GM19240 (cell line): ENCODE data around the gene PLEKHA1.
A peak's percentile ranks its signal among the peaks of the same experiment; 100 is the strongest.

Experiments
- DNase-seq: peaks from one replicate; pipeline ENCODE4 v3.0.0; 2011; ENCODE audit warnings: low spot score; ENCODE audit not compliant: insufficient read length

PLEKHA1 gene

DNA sequence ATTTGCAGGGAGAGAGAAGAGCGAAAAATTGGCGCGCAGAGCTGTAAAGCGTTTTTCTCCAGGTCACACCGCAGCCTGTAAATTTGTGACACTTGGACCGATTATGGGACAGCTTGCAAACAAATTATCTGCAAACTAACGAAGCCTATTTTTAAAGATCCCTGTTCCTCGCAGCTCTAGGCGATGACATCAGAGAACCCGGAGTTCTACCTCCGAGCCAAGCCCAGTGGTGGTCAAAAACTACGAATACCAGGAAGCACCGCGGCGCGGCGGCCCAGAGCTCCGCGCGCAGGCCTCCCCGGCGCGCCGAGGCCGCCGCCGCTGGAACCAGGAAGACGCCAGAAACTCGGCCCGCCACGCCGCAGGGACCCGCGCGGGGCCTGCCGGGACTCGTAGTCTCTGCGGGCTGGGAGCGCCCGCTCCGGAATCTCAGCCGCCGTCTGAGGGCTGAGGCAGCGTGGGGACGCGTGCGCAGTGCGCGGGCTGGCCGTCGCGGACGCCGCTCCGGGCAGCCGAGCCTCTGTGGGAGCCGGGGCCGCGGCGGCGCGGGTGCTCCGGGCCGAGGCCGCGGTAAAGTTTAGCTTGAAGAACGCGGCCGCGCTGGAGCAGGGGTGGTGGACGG is at the start of gene PLEKHA1:
Gene PLEKHA1 (plus strand): TSS at position 472 of the 622 bp plus-strand sequence. CDS start 18,493 bp downstream, outside the sequence.
- DNase-seq = peak; percentile 81

DNA sequence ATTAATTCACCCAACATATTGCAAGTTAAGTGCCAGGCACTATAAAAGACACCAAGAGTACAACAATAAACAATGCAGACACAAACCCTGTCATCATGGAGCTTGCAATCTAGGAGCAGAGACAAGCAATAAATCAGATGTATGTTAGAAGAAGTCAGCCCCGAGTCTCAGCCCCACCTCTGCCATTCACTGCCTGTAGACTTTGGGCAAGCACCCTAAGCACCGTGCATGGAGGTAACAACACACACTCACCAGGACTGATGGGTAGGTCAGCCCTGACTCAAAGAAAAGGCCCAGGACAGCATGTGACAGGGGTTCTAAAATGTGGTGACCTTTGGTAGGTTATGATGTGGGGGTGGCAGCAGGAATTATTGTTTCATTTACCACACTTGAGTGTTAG is 49.3 kb upstream of the PLEKHA1 start:
- DNase-seq = no peak

DNA sequence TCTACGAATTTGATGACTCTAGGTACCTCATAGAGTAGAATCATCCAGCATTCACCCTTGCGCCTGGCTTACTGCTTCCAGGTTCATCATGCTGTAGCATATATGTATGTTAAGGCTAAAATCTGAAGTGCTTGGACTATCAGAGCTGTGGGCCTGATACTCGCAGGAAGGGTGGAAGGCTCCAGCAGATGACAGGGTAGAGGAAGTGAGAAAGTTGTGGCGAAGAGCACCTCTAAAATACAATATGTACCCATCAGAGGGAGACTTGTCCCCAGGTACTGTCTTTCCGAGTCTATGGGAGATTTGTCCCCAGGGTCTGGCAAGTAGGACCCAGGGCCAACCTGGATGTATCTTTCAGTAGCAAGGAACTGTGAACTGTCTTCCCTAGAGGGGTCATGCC is 48.1 kb upstream of the PLEKHA1 start:
- no peak for DNase-seq

DNA sequence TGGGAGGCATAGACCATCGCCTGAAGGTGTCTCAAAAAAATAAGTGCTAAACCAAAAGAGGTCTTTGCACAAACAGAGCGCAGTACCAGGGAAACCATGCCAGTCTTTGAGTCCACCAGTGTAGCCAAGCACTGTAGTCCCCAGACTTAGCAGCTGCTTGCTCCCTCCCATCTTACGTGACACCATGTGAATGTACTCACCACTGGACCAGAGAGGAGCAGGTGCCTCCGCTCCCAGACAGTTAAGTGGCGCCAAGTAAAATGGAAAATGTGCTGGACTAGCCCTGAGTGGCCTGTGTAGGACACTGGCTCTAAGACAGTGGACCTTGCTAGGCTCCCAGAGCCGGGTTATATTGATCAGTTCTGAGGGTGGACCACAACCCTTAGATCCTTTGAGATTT is 47.7 kb upstream of the PLEKHA1 start:
- no peak for DNase-seq

DNA sequence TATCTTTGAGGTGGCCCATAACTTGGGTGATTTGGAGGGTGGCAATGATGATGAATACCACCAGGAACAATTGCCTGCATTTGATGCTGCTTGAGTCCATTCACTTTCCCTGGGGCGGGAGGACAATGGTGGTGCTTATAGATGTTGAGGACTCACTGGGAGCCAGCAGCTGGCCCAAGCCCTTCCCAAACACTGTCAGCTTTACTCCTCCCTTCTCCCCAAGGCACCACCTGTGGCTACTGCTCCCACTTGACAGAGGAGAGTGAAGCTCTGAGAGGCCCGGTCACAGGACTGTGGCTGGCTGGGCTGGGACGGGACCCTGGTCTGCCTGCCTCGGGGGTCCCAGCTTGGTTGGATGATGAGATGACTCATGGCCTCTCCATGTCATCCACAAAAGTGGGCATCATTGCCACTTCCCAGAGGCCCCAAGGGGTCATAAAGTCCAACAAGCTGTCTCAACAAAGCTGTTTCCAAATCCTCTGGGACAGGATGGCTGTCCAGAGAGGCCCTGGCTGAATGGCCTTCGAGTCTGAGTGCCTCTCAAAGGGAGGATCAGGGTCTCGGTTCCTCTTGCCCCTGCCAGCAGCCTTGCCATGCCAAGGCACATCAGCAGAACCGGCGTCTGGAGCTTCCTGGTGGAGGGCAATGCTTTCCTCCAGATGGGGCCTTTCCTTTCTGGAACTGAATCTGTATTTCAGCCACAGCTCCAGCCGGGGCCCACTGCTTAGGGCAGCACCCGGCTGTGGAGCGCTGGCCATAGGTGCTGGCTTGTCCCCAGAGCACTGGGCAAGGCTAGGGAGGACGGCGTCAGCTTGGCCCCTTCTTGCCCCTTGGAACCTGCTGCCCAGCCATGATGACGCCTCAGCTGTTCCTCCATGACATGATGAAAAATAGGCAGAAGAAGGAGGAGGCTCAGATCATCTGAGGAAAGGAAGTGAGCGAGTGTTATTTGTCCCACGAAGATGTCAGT is 47.0 kb upstream of the PLEKHA1 start:
- DNase-seq = no peak

DNA sequence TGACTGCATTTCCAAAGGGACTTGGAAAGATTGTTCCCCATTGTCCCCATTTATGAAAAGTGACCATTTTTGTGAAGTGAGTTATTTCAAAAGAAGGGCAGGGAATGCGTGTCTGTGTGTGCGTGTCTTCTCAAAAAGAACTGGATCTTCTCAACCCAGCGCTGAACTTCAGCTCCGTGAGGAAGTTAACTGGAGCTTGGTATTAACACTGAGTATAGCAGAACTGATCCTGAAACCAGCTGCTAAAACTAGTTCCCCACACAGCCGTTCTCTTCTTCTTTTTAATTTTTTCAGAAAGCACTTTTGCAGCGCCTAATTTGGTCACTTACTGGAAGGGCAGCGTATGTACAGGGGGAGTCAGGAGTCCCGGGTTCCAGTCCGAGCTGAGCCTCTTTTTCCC is 45.8 kb upstream of the PLEKHA1 start:
- DNase-seq = no peak

DNA sequence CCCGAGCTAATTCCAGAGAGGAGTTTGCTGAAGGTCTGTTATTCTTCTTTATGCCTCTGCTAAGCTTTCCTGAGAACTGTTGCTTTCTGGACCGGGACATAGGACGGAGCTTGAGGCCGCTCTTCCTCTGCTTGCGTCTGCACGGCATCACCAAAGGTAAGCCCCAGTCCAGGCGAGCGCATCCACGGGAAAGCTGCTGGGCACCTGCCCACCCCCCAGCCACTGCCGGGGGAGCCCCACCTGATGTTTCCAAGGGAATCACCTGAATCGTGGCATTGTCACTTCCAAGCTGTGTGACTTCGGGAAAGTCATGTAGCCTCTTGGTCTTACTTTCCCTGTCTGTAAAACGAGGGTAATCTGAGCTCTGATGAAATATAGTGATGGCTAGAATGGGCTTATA is 45.1 kb upstream of the PLEKHA1 start:
- DNase-seq = no peak

DNA sequence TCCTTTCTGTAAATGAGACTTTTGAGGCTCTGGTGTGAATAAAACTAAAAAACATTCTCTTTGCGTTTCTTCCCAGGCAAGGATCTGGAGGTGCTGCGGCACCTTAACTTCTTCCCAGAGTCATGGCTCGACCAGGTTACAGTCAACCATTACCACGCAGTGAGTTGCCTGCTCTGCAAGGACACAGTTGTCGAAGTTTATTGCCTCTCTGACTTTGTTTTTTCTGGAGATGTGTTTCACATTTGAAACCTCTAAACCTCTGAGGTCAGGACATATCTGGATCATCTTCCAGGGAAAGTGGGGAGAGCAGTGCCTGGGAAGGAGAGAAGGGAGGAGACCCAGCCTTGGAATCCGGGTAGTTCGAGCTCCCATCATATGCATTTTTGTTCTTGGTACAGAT is 43.4 kb upstream of the PLEKHA1 start:
- DNase-seq = no peak

DNA sequence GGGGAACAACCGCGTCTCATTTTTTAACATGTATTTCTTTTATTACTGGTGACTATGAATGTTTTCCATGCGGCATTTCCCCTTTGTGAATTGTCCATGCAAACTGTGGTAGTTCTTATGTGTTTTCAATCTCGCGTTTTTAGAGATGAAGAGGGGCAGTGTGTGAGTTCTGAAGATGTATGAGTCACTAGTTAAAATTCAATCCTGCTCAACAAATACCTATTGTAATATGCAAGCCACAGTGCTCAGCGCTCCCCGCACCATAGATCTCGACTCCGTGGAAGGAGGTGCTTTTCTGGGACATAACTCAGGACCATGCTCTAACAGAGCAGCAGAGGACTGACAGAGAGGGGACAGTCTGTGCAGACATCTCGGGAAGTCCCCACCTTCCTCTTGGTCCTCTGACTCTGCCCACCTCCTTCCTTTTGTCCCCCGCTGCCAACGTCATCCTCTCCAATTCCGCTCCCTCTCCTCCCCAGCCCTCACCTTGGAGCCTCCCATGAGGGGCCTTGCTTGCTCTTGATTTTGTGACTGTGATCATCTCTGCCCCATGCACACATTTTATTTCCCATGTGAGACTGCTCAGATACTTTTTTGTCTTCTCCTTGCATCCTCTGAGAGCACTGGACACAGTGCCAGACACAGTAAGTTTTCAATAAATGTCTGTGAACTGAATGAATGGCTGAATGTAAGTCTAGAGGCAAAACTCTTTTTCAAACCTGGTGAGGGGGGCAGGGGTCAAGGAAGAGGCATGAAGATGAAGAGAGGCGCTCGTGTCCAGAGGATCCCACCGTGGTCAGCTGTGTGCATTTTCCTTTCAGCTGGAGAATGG is 42.7 kb upstream of the PLEKHA1 start:
- no peak for DNase-seq

DNA sequence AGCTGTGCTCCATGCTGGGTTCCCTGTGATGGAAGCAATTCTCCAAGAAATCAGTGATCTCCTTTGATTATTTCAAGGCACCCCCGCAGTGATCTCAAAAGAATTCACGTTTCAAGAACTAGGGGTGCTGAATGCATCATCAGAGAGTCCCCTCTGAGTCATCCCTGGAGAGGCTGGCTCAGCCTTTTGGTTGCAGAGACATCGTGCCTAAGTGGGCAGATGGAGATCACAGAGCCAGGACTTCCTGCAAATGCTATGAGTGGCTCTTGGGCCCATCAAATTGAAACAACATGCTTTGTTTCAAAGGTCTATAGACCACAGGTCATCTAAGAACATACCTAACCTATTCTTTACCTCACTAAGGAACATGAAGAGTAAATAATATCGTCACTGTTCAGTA is 41.5 kb upstream of the PLEKHA1 start:
- no peak for DNase-seq

DNA sequence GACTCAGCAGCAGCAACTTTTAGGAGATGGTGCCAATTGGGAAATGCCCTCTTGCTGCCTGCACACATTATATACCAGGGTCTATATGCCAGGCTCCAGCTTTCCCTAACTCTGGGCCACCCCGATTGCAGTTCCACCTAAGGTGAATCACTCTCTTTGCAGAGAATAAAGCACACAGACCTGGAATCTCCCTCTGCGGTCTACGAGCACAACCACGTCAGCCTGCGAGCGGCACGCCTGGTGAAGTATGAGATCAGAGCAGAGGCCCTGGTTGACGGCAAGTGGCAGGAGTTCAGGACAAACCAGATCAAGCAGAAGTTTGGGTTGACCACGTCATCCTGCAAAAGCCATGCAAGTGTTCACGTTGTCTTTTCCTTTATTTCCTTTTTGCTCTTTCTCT is 38.2 kb upstream of the PLEKHA1 start:
- no peak for DNase-seq

DNA sequence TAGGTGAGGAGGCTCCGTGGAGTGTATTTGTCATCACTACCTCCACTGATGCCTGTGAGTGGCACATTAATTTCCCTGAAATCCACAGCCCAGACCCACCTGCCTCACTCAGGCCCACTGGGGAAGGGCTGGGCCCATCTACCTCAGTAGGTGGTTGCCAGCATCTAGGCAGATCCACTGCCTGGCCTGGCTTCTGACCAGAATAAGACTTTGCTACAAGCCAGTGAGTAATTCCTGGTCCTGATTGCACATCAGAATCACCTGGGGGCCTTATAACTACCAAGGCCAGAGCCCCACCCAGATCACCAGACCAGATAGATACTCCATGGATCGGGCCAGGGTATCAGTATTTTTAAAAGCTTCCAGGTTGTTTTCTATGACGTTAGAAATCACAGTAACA is 37.5 kb upstream of the PLEKHA1 start:
- DNase-seq = no peak

DNA sequence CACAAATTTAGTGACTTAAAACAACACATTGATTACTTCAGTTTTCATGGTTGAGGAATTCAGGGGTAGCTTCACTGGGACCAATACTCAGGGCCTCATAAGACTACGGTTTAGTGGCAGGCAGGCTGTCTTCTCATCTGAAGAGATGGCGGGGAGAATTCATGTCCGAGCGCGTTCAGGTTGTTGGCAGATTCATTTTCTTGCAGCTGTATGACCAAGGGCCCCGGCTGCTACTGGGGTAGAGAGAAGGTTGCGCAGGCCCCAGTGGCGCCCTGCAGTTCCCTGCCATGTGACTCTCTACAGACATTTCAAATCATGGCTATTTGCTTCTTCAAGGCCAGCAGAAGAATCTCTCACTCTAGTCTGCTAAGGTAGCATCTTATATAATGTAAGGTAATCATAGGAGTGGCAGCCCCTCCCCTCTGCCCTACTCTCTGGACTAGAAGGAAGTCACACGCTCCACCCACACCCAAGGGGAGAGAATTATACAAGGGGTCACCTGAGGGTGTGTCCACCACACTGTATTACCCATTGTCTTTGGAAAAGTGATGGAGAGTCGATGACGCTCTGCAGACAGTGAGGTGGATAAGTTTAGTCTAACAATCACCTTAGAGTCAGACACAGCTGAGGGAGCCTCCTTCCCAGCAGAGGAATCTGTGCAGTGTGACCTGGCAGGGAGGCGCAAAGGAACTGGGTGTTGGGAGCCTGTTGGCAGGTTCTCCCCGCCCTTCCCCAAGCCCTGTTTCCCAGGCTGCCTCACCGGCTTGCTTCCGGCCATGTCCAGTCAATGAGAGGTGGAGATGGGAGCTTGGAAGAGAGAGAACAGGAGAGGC is 35.7 kb upstream of the PLEKHA1 start:
- DNase-seq = no peak

DNA sequence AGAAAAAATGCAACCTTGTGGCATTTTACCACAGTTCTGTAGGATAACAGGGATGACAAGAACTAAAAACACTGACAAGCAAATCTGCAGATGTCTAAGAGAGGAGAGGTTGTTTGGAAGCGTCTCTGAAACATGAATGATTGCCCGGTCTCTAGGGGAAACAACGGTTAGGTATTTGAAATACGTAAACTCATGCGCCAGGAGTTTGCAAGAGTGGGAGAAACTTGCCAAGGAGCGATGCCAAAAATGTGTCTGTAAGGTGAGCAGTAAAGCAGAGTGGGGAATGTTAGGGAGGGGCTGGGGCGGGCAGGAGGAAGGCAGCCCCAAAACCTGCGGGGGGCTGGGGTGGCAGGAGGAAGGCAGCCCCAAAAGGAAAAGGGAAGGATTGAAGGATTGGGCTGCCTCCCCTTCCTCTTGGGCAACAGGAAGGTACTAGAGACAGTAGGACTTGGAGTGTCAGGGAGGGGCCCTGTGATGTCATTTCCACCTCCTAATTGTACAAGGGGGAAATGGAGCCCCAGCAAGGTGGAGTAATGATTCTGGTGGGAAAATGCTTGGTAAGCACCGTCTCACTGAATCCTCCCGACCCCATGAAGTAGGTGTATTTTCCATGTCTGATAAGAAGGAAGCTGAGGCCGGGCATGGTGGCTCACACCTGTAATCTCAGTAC is 33.2 kb upstream of the PLEKHA1 start:
- DNase-seq = no peak

DNA sequence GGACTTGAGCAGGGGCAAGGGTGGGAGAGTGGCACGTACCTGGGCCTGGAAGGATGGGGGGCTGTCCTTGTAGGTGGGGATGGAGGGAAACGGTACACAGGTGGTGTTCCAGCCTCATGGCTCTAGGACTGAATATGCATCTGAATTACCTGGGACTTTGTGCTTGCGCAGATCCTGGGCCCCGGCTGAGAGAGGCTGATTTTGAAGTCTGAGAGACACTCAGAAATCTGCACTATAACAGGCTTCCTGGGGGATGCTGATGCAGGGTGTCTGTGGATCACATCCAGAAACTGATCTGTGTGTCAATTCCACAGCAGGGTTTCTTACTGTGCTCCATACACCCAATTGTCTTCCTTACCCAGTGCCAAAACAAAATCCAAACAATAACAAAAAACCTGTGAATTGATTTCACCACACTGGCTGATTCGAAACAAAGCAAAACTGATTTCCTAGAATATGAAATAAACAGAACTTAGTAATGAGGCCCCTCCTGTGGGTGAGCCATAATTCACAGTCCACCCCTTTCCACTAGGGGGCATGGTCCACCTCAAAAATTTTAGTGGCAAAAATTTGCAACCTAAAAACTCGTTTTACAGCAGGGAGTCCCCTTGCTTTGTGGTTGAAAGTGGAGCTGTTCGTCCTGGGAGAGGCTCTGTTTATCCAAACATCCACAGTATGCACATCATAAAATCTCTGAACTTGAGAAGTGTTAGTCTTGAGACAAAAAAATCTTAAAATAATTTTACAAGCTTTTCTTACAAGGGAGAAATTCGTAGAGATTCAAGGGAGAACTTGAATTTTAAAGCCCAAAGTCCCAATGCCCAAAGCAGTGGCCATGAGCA is 32.0 kb upstream of the PLEKHA1 start:
- no peak for DNase-seq

DNA sequence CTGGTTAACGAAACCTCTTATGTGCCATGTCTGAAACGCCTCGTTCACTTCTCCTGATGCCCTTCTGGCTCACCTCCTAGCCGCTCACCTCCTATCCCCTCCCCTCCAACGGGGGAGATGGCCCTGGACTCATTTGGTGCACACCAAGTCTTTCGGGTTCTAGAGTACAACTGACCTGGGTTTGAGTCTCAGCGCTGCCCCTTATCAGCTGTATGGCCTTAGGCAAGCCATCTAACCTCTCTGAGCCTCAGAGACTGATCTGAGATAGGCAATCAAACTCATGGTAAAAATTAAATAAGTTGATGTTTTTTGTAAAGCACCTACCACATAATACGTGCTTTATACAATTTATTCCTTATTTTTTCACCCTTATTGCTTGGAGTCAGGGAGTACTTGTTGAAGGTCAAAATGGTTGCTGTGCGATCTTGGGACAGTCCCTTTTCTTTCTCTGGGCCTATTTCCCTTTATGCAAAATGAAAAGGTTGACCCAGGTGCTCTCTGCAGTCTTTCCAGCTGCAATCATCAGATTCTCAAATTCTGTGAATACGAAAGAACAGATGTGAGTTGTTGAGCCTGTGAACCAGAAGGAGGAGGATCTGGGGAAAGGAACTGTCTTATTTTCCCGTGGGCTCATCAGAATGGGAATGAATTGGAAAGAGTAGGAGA is 31.2 kb upstream of the PLEKHA1 start:
- no peak for DNase-seq

DNA sequence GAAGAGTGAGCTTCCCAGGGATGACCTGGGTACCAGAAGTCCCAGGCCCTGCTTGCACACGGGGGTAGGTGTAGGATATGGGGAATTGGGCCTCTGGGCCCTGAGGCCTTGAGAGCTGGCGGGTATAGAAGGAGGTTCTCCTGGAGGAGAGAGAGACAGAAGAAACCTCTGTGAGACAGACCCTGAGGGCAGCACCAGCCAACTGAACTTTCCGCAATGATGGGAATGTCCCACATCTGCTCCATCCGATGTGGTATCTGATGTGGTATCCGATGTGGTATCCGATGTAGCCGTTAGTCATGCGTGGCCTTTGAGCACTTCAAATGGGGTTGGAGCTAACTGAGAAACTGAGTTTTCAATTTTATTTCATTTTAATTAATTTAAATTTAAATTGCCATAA is 30.6 kb upstream of the PLEKHA1 start:
- DNase-seq = no peak

DNA sequence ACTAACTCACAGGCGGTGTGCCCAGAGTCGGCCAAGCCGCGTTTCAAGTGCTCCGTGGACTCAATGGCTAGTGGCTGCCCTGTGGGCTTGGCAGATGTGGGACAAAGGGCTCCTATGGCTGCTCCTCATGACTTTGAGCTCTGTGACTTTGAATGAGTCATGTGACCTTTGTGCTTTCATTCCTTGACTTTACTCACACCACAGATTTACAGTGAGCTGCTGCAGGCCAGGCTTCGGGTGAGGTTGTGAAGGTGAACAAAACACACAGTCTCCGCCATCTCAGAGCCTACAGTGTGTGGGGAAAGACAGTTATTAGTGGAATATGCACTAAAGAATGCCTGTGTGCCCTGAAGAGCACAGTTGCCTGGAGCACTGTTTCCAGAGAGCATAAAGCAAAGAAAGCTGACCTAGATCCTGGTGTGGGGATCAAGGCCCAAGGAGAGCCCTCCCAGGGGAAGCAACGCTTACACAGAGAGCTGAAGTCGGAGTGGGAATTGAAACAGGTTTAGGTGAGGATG is 29.7 kb upstream of the PLEKHA1 start:
- no peak for DNase-seq
